Endothelial cell of umbilical vein (primary cell): ENCODE measurements around the gene MFSD6. TPM values are rescaled to one million over a fixed set of nuclear protein-coding genes. Genes with fewer than 3 reads are reported as not detected.

Source experiments
- BruUV-seq: library from RNA; stranded (reverse); fragments of 400-500 nt; replicated peaks from 2 replicates; lab custom pipeline; 2021; lab: Mats Ljungman, UMichigan
- CTCF ChIA-PET: fragments of 300-600, 350-600 bp; sonication (Branson Sonifier 250); formaldehyde crosslinking; loops from one replicate; lab custom pipeline; 2021; ENCODE audit warnings: antibody characterized with exemption, inconsistent platforms; lab: Charles Lee
- POLR2A ChIA-PET: fragments of 300-600, 350-600 bp; sonication (Branson Sonifier 250); formaldehyde crosslinking; loops from one replicate; lab custom pipeline; 2021; ENCODE audit warnings: antibody characterized with exemption, inconsistent platforms; lab: Charles Lee
- DNase-seq: peaks from one replicate; pipeline ENCODE4 v3.0.0-alpha.2; 2011; ENCODE audit warnings: low read depth, low spot score
- FAIRE-seq: peaks from 2 replicates; lab custom pipeline; 2011; peaks lifted over from hg19 to GRCh38; lab: Jason Lieb, UNC
- H2AFZ ChIP-seq: 2 replicates; pipeline ENCODE4 v1.6.0; 2012; ENCODE audit warnings: low read depth, low read length, control low read depth, inconsistent platforms
- H3K27ac ChIP-seq: 2 replicates; pipeline ENCODE4 v1.5.1; 2011; ENCODE audit warnings: low read depth, mild to moderate bottlenecking, control low read depth, low read length, moderate library complexity; ENCODE audit not compliant: insufficient read depth
- H3K27me3 ChIP-seq, 2 experiments: 2 replicates each; pipeline versions ENCODE4 v1.6.0 to v1.6.1; 2011; ENCODE audit warnings: low read length in 2 of 2, mixed read lengths in 1 of 2; ENCODE audit not compliant: control insufficient read depth in 2 of 2, insufficient read depth in 2 of 2
- H3K36me3 ChIP-seq, 2 experiments: 2 replicates in 1 of 2; 3 replicates in 1 of 2; pipeline ENCODE4 v1.5.1; 2011; ENCODE audit warnings: low read length in 2 of 2, mild to moderate bottlenecking in 1 of 2, moderate library complexity in 1 of 2; ENCODE audit not compliant: control insufficient read depth in 2 of 2, insufficient read depth in 2 of 2; ENCODE audit errors: extremely low read depth in 1 of 2
- H3K4me1 ChIP-seq: 3 replicates; pipeline ENCODE4 v1.5.1; 2011; ENCODE audit warnings: mild to moderate bottlenecking, low read length; ENCODE audit not compliant: control insufficient read depth, insufficient read depth; ENCODE audit errors: extremely low read depth
- H3K4me2 ChIP-seq: 2 replicates; pipeline ENCODE4 v1.6.1; 2011; ENCODE audit warnings: low read length, control low read depth, mixed read lengths; ENCODE audit not compliant: insufficient read depth
- H3K4me3 ChIP-seq, 3 experiments: fragments of 200-600 bp in 1 of 3; sonication (generic), shearing (Covaris generic) in 1 of 3; replicated peaks in 1 of 3; 2 replicates each; pipeline ENCODE4 v1.5.1; 2011 to 2016; ENCODE audit warnings: control low read depth in 3 of 3, low read length in 3 of 3, mild to moderate bottlenecking in 2 of 3, inconsistent platforms in 1 of 3, low read depth in 1 of 3, moderate library complexity in 1 of 3; ENCODE audit not compliant: insufficient read depth in 1 of 3
- H3K79me2 ChIP-seq: 2 replicates; pipeline ENCODE4 v1.6.0; 2012; ENCODE audit warnings: low read length, inconsistent platforms; ENCODE audit not compliant: control insufficient read depth, insufficient read depth
- H3K9ac ChIP-seq: replicated peaks from 2 replicates; pipeline ENCODE3; 2011; ENCODE audit warnings: low read length, control low read depth; ENCODE audit not compliant: insufficient read depth; ENCODE audit errors: extremely low read depth
- H3K9me1 ChIP-seq: replicated peaks from 3 replicates; pipeline ENCODE4 v1.6.0; 2011; ENCODE audit warnings: mild to moderate bottlenecking, low read length; ENCODE audit not compliant: control insufficient read depth, insufficient read depth; ENCODE audit errors: extremely low read depth
- H3K9me3 ChIP-seq: replicated peaks from 2 replicates; pipeline ENCODE4 v1.5.1; 2012; ENCODE audit warnings: low read length, inconsistent platforms; ENCODE audit not compliant: control insufficient read depth, insufficient read depth
- H4K20me1 ChIP-seq: replicated peaks from 2 replicates; pipeline ENCODE3; 2011; ENCODE audit warnings: mild to moderate bottlenecking, low read length; ENCODE audit not compliant: control insufficient read depth, insufficient read depth; ENCODE audit errors: extremely low read depth
- CTCF ChIP-seq, 2 donors: IDR thresholded peaks; 1 replicate in 1 of 2; 2 replicates in 1 of 2; pipeline ENCODE4 v1.5.1; 2011; ENCODE audit warnings: low read length in 2 of 2, mild to moderate bottlenecking in 2 of 2, moderate library complexity in 2 of 2, control low read depth in 1 of 2, inconsistent platforms in 1 of 2, low read depth in 1 of 2; ENCODE audit not compliant: insufficient read depth in 1 of 2; ENCODE audit errors: extremely low read depth in 1 of 2
- EZH2 ChIP-seq: IDR thresholded peaks from 2 replicates; pipeline ENCODE4 v1.6.1; 2012; ENCODE audit warnings: borderline replicate concordance, low read depth, mild to moderate bottlenecking, moderate library complexity, low read length, inconsistent platforms; ENCODE audit not compliant: severe bottlenecking
- FOS ChIP-seq: IDR thresholded peaks from 2 replicates; pipeline ENCODE4 v1.6.1; 2011; ENCODE audit warnings: mild to moderate bottlenecking, low read length, moderate library complexity, borderline replicate concordance; ENCODE audit not compliant: insufficient read depth
- GATA2 ChIP-seq: IDR thresholded peaks from 2 replicates; pipeline ENCODE4 v1.7.0; 2011; ENCODE audit warnings: low read depth, mild to moderate bottlenecking, moderate library complexity, mixed read lengths, low read length; ENCODE audit not compliant: insufficient read length, insufficient read depth
- JUN ChIP-seq: IDR thresholded peaks from 2 replicates; pipeline ENCODE4 v1.6.1; 2011; ENCODE audit warnings: borderline replicate concordance, low read depth; ENCODE audit not compliant: insufficient read length, insufficient read depth
- MAX ChIP-seq: IDR thresholded peaks from 2 replicates; pipeline ENCODE4 v1.6.1; 2011; ENCODE audit not compliant: insufficient read depth, insufficient read length
- MYC ChIP-seq: IDR thresholded peaks from one replicate; pipeline ENCODE4 v1.6.1; 2011; ENCODE audit warnings: mild to moderate bottlenecking, low read depth, low read length
- POLR2A ChIP-seq: IDR thresholded peaks from 2 replicates; pipeline ENCODE4 v1.6.1; 2012; ENCODE audit warnings: low read depth, mild to moderate bottlenecking, control low read depth, low read length
- POLR2AphosphoS5 ChIP-seq: IDR thresholded peaks from 2 replicates; pipeline ENCODE4 v1.6.1; 2012; ENCODE audit warnings: low read depth, mild to moderate bottlenecking, control low read depth, low read length, moderate library complexity; ENCODE audit not compliant: insufficient read depth
- dilution Hi-C: fragments of 300-500 bp; cut with MboI; formaldehyde crosslinking; loops from one replicate; pipeline ENCODE4 v1.15.0; 2019; ENCODE audit warnings: low sequenced_read_pairs; ENCODE audit not compliant: extremely low pct_ligation_motif_present
- intact Hi-C: fragments of 100-400 bp; cut with micrococcal nuclease; formaldehyde crosslinking; loops from one replicate; pipeline ENCODE4 v1.10.0; 2022
- polyA plus RNA-seq, 4 experiments: library from polyadenylated mRNA; depleted of rRNA in 3 of 4; stranded (reverse) in 3 of 4; unstranded in 1 of 4; fragments of >200 nt; gene quantifications; 2 replicates each; pipeline versions ENCODE4 v1.2.1 to v1.2.3, GENCODE V29; 2011 to 2012; ENCODE audit warnings: missing spikeins in 1 of 4
- total RNA-seq: library from RNA; stranded (reverse); gene quantifications from 2 replicates; pipeline ENCODE4 v1.2.3, GENCODE V29; 2021

MFSD6 gene
- total and polyA plus RNA-seq, 2 donors (not counting 3 experiments of a cell fraction or from before 2014, with no cell fraction given), result 4.3 to 4.5 TPM

- dilution Hi-C loops (no loop called here), intact Hi-C loops (no loop called here)
- no peak for FAIRE-seq
- Histone ChIP-seq H3K9me1 (no peaks in the 10 kb centered on the region), H3K4me3 (no peak overlapping the region), H3K9ac (no peak overlapping the region), H3K4me2 (no peak overlapping the region), H3K27me3 (peaks cover 0 to 2% of the 10 kb centered on the region in 2 experiments), H3K27ac (no peak overlapping the region), H2AFZ (no peak overlapping the region), H4K20me1 (no peaks in the 10 kb centered on the region), H3K9me3 (no peaks in the 10 kb centered on the region), H3K79me2 (no peaks in the 10 kb centered on the region), H3K36me3 (no peaks in the 10 kb centered on the region), H3K4me1 (peaks cover 1% of the 10 kb centered on the region)
- no peak for DNase-seq
- POLR2A ChIA-PET, result no interaction called here
- CTCF ChIA-PET, result no interaction called here
- no TSS peak for BruUV-seq
- TF ChIP-seq MYC, result no peak
These were observed 10.6 kb downstream of the MFSD6 start for GRCh38 chr2:190418727-190419126.

- Histone ChIP-seq H3K4me1 (no peaks in the 10 kb centered on the region), H3K4me3 (no peak overlapping the region), H3K36me3 (no peaks in the 10 kb centered on the region), H3K4me2 (no peak overlapping the region), H3K27me3 (peaks cover 0 to 2% of the 10 kb centered on the region in 2 experiments), H3K9ac (no peak overlapping the region), H2AFZ (no peak overlapping the region), H3K79me2 (no peaks in the 10 kb centered on the region), H4K20me1 (no peaks in the 10 kb centered on the region), H3K27ac (no peak overlapping the region), H3K9me1 (no peaks in the 10 kb centered on the region), H3K9me3 (no peaks in the 10 kb centered on the region)
- CTCF ChIA-PET, result no interaction called here
- no TSS peak for BruUV-seq
- no peak for DNase-seq
- TF ChIP-seq MAX, result no peak
- TF ChIP-seq FOS, result no peak
- TF ChIP-seq JUN, result no peak
- TF ChIP-seq GATA2, result no peak
- TF ChIP-seq POLR2AphosphoS5, result no peak
- TF ChIP-seq CTCF (IDR thresholded peaks at IDR 0.05; ENCODE audit: extremely low read depth in 1 of 2, insufficient read depth in 1 of 2, low read depth in 1 of 2, low read length in 2 of 2), result no peak
- TF ChIP-seq EZH2, result no peak
- TF ChIP-seq POLR2A, result no peak
- no peak for TF ChIP-seq MYC
- no peak for FAIRE-seq
- dilution Hi-C loops (no loop called here), intact Hi-C loops (no loop called here)
- POLR2A ChIA-PET, result no interaction called here
These were observed 12.6 kb downstream of the MFSD6 start for GRCh38 chr2:190420801-190421200.
